ENCODE results near the gene SAFB. TPM values are rescaled to one million over a fixed set of nuclear protein-coding genes. Genes with fewer than 3 reads are reported as not detected.

The SAFB gene
- total RNA-seq, 1 experiment from 2014 or later, result 143 TPM

GRCh38 chr19:5595129-5595528, 27.8 kb upstream of the SAFB start (continued):
- TF ChIP-seq ZBTB33 (IDR thresholded peaks at IDR 0.05; ENCODE audit: extremely low read depth, insufficient replicate concordance, low read length) (no peak), ATF3 (IDR thresholded peaks at IDR 0.05) (no peak), EZH2 (IDR thresholded peaks at IDR 0.05) (no peak)

- H3K4me2 ChIP-seq (ENCODE audit: low read length), result no peak overlapping the region
- peaks cover 46% of the 10 kb centered on the region; the same call in 1 of the 2 replicates for H3K79me2 ChIP-seq (ENCODE audit: insufficient read depth, low read length)
- no TSS peak for BruUV-seq (replicated peaks)
- H3K9me2 ChIP-seq (ENCODE audit: insufficient read depth), result no peaks in the 10 kb centered on the region
- DNase-seq (ENCODE audit: low read depth, low spot score) (no peak), ATAC-seq (no peak)
- ChIA-PET POLR2A (no interaction called here), CTCF (no interaction called here), RAD21 (ENCODE audit: low non-redundant PET in 1 of 2, low total read pairs in 2 of 2, uncharacterized antibody in 2 of 2, unreplicated experiment in 2 of 2) (no interaction called here)
- H3K27me3 ChIP-seq (ENCODE audit: insufficient read depth, low read length), result no peaks in the 10 kb centered on the region
- intact Hi-C loops (cut with micrococcal nuclease), result no loop called here
- no peaks in the 10 kb centered on the region for H3K4me1 ChIP-seq (ENCODE audit: control insufficient read depth in 1 of 2, insufficient read depth in 2 of 2, low read length in 2 of 2)
- no peak overlapping the region for H3K4me3 ChIP-seq (replicated peaks in 1 of 2; ENCODE audit: low read depth in 1 of 2, low read length in 2 of 2)
- no peak overlapping the region for H3K9ac ChIP-seq (ENCODE audit: low read length)
- H3K9me3 ChIP-seq (ENCODE audit: control insufficient read depth in 1 of 2, insufficient read depth in 1 of 2, low read depth in 1 of 2, low read length in 2 of 2), result no peaks in the 10 kb centered on the region
- H3K27ac ChIP-seq (ENCODE audit: low read depth, low read length), result no peak overlapping the region
- TF ChIP-seq ZFX (IDR thresholded peaks at IDR 0.05), result no peak
- TF ChIP-seq RAD21 (IDR thresholded peaks at IDR 0.05; ENCODE audit: low read depth), result no peak
- TF ChIP-seq JUND (IDR thresholded peaks at IDR 0.05), result no peak
- H2AFZ ChIP-seq (ENCODE audit: low read depth, low read length, poor library complexity, severe bottlenecking), result no peak overlapping the region
- peaks cover 77 to 78% of the 10 kb centered on the region in 2 experiments; a peak in 3 of 4 replicates for H3K36me3 ChIP-seq (ENCODE audit: control insufficient read depth in 1 of 2, insufficient read depth in 2 of 2, low read length in 2 of 2)
- no peaks in the 10 kb centered on the region for H4K20me1 ChIP-seq (ENCODE audit: insufficient read depth)
Measured at GRCh38 chr19:5595745-5596144, 27.1 kb upstream of the SAFB start.

- Histone ChIP-seq H3K4me2 (ENCODE audit: low read length) (no peak overlapping the region), H3K27me3 (ENCODE audit: insufficient read depth, low read length) (no peaks in the 10 kb centered on the region), H3K9ac (ENCODE audit: low read length) (no peak overlapping the region), H3K36me3 (ENCODE audit: control insufficient read depth in 1 of 2, insufficient read depth in 2 of 2, low read length in 2 of 2) (peaks cover 76 to 79% of the 10 kb centered on the region in 2 experiments), H3K79me2 (ENCODE audit: insufficient read depth, low read length) (peaks cover 69% of the 10 kb centered on the region), H3K9me2 (ENCODE audit: insufficient read depth) (no peaks in the 10 kb centered on the region), H3K9me3 (ENCODE audit: control insufficient read depth in 1 of 2, insufficient read depth in 1 of 2, low read depth in 1 of 2, low read length in 2 of 2) (no peaks in the 10 kb centered on the region), H3K4me1 (ENCODE audit: control insufficient read depth in 1 of 2, insufficient read depth in 2 of 2, low read length in 2 of 2) (no peaks in the 10 kb centered on the region), H3K4me3 (replicated peaks in 1 of 2; ENCODE audit: low read depth in 1 of 2, low read length in 2 of 2) (no peak overlapping the region), H2AFZ (ENCODE audit: low read depth, low read length, poor library complexity, severe bottlenecking) (no peak overlapping the region), H4K20me1 (ENCODE audit: insufficient read depth) (peaks cover 4% of the 10 kb centered on the region; the same call in 1 of the 2 replicates), H3K27ac (ENCODE audit: low read depth, low read length) (no peak overlapping the region)
- ChIA-PET CTCF (no interaction called here), RAD21 (ENCODE audit: low non-redundant PET in 1 of 2, low total read pairs in 2 of 2, uncharacterized antibody in 2 of 2, unreplicated experiment in 2 of 2) (no interaction called here), POLR2A (no interaction called here)
- TF ChIP-seq REST (IDR thresholded peaks at IDR 0.05; ENCODE audit: low read depth), result no peak
- no peak for TF ChIP-seq SP1 (IDR thresholded peaks at IDR 0.05; ENCODE audit: low read depth)
- TF ChIP-seq ATF3 (IDR thresholded peaks at IDR 0.05), result no peak
- TF ChIP-seq EZH2 (IDR thresholded peaks at IDR 0.05), result no peak
- no peak for TF ChIP-seq TCF7L2 (IDR thresholded peaks at IDR 0.05; ENCODE audit: borderline replicate concordance, extremely low read depth, insufficient read depth, insufficient read length)
- TF ChIP-seq SIN3A (IDR thresholded peaks at IDR 0.05; ENCODE audit: low read depth), result no peak
- no peak for TF ChIP-seq POLR2A (IDR thresholded peaks at IDR 0.05; ENCODE audit: borderline replicate concordance, extremely low read depth, insufficient read depth, insufficient read length)
- TF ChIP-seq FOSL1 (IDR thresholded peaks at IDR 0.05; ENCODE audit: low read depth), result no peak
- TF ChIP-seq CBX3 (IDR thresholded peaks at IDR 0.05; ENCODE audit: low read depth), result no peak
- TF ChIP-seq RAD21 (IDR thresholded peaks at IDR 0.05; ENCODE audit: low read depth), result no peak
- ATAC-seq, result no peak
- BruUV-seq (replicated peaks), result no TSS peak
- DNase-seq (ENCODE audit: low read depth, low spot score), result no peak
- intact Hi-C loops (cut with micrococcal nuclease), result no loop called here
Measured at GRCh38 chr19:5600797-5601196, 22.1 kb upstream of the SAFB start.
